K562 (cell line): ENCODE measurements around the gene PCNX3. TPM values are rescaled to one million over a fixed set of nuclear protein-coding genes. Genes with fewer than 3 reads are reported as not detected.

Source experiments
- ARHGAP35 ChIP-seq: fragments of 450-650 bp; IDR thresholded peaks from 2 replicates; pipeline ENCODE4 v1.6.1; 2018; ENCODE audit not compliant: partially characterized antibody
- BCOR ChIP-seq: fragments of 450-650 bp; IDR thresholded peaks from 2 replicates; pipeline ENCODE4 v1.6.1; 2016
- CHD1 ChIP-seq: fragments of 200-600 bp; sonication (generic); IDR thresholded peaks from one replicate; pipeline ENCODE4 v1.6.1; 2012; ENCODE audit warnings: mild to moderate bottlenecking, moderate library complexity, low read length, inconsistent platforms
- HDAC8 ChIP-seq: fragments of 450-650 bp; IDR thresholded peaks from 2 replicates; pipeline ENCODE4 v1.6.1; 2016; ENCODE audit warnings: mild to moderate bottlenecking, missing genetic modification characterization, moderate library complexity, missing compliant biosample characterization
- HMG20A ChIP-seq: fragments of 450-650 bp; formaldehyde crosslinking; conservative IDR thresholded peaks from 2 replicates; pipeline ENCODE4 v1.4.0; 2020; ENCODE audit warnings: mild to moderate bottlenecking, mixed read lengths
- JUNB ChIP-seq: fragments of 450-650 bp; formaldehyde crosslinking; conservative IDR thresholded peaks from 2 replicates; pipeline ENCODE4 v1.4.0; 2020; ENCODE audit warnings: mild to moderate bottlenecking
- POLR2G ChIP-seq: fragments of 200-400 bp; formaldehyde crosslinking; IDR thresholded peaks from 2 replicates; pipeline ENCODE4 v1.6.1; 2017; ENCODE audit warnings: low read depth, mild to moderate bottlenecking, antibody characterized with exemption, low read length, moderate library complexity
- RFX5 ChIP-seq: IDR thresholded peaks from 2 replicates; pipeline ENCODE4 v1.6.1; 2011; ENCODE audit warnings: low read depth, mild to moderate bottlenecking, improper control_type of control experiment, low read length
- ZNF239 ChIP-seq: fragments of 250-450 bp; sonication (Bioruptor Pico); IDR thresholded peaks from 2 replicates; pipeline ENCODE4 v1.4.0; 2020; ENCODE audit warnings: mild to moderate bottlenecking
- polyA plus RNA-seq, 8 experiments: library from polyadenylated mRNA; depleted of rRNA in 4 of 8; stranded (reverse) in 5 of 8; unstranded in 3 of 8; fragments of >200 nt; fragmentation: Nextera tagmentation in 2 of 8; fragmentation: Illumina TruSeq in 1 of 8; extraction: Ambion mirVana in 2 of 8; extraction: Trizol in 1 of 8; gene quantifications; 2 replicates each; pipeline versions ENCODE4 v1.2.1 to v1.2.3, GENCODE V29; 2011 to 2014; ENCODE audit warnings: inconsistent platforms in 1 of 8, missing spikeins in 1 of 8
- total RNA-seq, 7 experiments: library from RNA; depleted of rRNA in 6 of 7; stranded (reverse); fragments of >200 nt in 6 of 7; fragmentation: Illumina TruSeq in 2 of 7; extraction: Trizol in 2 of 7; gene quantifications; 2 replicates each; pipeline versions ENCODE4 v1.2.1 to v1.2.3, GENCODE V29; 2011 to 2021; ENCODE audit warnings: low replicate concordance in 1 of 7
- TF ChIP-seq, protein P1 (sequence below): fragments of 250-450 bp; sonication (Bioruptor Pico); IDR thresholded peaks from 2 replicates; pipeline ENCODE4 v1.5.0; 2020; ENCODE audit warnings: mild to moderate bottlenecking
- TF ChIP-seq, protein P2 (sequence below): sonication (generic); formaldehyde crosslinking; IDR thresholded peaks from 2 replicates; pipeline ENCODE4 v1.8.1; 2022; ENCODE audit warnings: missing genetic modification reagents
- TF ChIP-seq, protein P3 (sequence below): sonication (generic); IDR thresholded peaks from 2 replicates; pipeline ENCODE4 v1.6.1; 2016
- TF ChIP-seq, protein P4 (sequence below): sonication (generic); formaldehyde crosslinking; IDR thresholded peaks from 2 replicates; pipeline ENCODE4 v1.8.0; 2022; ENCODE audit warnings: missing genetic modification reagents, mild to moderate bottlenecking, borderline replicate concordance
- TF ChIP-seq, protein P5 (sequence below), 2 experiments: IDR thresholded peaks in 1 of 2; conservative IDR thresholded peaks in 1 of 2; 2 replicates each; pipeline ENCODE4 v1.6.1; 2016; ENCODE audit warnings: low read depth in 2 of 2, mild to moderate bottlenecking in 1 of 2, missing compliant biosample characterization in 1 of 2, missing genetic modification characterization in 1 of 2, moderate library complexity in 1 of 2
- TF ChIP-seq, protein P6 (sequence below), 2 experiments: fragments of 250-450 bp in 1 of 2; fragments of 450-650 bp in 1 of 2; sonication (Bioruptor Pico) in 1 of 2; IDR thresholded peaks; 2 replicates each; pipeline versions ENCODE4 v1.6.1 to v1.8.0; 2016 to 2021; ENCODE audit warnings: mild to moderate bottlenecking in 2 of 2, moderate library complexity in 2 of 2, missing compliant biosample characterization in 1 of 2, missing genetic modification characterization in 1 of 2

Gene PCNX3
- total and polyA plus RNA-seq, 9 of the 15 experiments (the other 6 are each of a cell fraction or from before 2014, with no cell fraction given), result 0.11 to 47.8 (median 12.8) TPM

DNA sequence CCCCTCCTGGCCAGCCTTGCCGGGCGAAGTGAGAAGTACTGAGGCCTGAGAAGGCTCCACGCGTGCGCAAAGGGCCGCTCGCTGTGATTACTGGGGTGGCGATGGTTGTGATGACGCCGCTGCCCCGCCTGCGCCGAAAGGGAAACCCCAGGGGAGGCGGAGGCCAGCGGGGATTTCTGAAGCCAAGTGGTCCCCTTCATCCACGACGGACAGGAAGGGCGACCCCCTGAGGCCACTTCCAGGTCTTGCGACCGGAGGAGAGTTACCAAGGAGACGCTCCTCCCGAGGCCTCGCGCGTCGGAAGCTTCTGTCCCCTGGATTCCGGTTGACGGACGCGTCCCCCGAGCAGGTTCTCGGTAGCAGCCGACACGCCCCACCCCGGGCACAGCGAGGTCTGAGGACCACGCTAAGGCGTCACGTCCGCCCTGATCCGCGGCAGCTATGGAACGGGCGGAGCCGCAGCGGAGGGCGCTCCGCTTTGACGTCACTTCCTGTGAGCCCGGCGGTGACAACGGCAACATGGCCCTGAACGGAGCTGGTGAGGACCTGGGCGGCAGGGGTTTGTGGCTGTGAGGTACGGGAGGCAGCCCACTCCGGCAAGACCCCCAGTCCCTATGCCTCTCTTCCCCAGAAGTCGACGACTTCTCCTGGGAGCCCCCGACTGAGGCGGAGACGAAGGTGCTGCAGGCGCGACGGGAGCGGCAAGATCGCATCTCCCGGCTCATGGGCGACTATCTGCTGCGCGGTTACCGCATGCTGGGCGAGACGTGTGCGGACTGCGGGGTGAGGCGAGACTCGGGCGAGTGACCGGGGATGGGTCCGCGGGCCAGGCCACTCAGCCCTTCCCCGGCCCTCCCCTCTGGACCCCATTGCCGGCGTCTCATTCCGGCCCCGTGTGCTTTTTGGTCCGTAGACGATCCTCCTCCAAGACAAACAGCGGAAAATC, 45.3 kb upstream of the PCNX3 start, which contains the start of gene ZNRD2 (continued):
- TF ChIP-seq, protein P1, sequence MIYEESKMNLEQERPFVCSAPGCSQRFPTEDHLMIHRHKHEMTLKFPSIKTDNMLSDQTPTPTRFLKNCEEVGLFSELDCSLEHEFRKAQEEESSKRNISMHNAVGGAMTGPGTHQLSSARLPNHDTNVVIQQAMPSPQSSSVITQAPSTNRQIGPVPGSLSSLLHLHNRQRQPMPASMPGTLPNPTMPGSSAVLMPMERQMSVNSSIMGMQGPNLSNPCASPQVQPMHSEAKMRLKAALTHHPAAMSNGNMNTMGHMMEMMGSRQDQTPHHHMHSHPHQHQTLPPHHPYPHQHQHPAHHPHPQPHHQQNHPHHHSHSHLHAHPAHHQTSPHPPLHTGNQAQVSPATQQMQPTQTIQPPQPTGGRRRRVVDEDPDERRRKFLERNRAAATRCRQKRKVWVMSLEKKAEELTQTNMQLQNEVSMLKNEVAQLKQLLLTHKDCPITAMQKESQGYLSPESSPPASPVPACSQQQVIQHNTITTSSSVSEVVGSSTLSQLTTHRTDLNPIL (CRISPR knock-in tag), result no peak
- no peak for TF ChIP-seq HMG20A (CRISPR knock-in tag)
- no peak for TF ChIP-seq BCOR
- TF ChIP-seq, protein P2, sequence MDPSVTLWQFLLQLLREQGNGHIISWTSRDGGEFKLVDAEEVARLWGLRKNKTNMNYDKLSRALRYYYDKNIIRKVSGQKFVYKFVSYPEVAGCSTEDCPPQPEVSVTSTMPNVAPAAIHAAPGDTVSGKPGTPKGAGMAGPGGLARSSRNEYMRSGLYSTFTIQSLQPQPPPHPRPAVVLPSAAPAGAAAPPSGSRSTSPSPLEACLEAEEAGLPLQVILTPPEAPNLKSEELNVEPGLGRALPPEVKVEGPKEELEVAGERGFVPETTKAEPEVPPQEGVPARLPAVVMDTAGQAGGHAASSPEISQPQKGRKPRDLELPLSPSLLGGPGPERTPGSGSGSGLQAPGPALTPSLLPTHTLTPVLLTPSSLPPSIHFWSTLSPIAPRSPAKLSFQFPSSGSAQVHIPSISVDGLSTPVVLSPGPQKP (CRISPR knock-in tag), result no peak
- TF ChIP-seq, protein P3, sequence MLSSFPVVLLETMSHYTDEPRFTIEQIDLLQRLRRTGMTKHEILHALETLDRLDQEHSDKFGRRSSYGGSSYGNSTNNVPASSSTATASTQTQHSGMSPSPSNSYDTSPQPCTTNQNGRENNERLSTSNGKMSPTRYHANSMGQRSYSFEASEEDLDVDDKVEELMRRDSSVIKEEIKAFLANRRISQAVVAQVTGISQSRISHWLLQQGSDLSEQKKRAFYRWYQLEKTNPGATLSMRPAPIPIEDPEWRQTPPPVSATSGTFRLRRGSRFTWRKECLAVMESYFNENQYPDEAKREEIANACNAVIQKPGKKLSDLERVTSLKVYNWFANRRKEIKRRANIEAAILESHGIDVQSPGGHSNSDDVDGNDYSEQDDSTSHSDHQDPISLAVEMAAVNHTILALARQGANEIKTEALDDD, result no peak
- no peak for TF ChIP-seq ARHGAP35
- TF ChIP-seq, protein P4, sequence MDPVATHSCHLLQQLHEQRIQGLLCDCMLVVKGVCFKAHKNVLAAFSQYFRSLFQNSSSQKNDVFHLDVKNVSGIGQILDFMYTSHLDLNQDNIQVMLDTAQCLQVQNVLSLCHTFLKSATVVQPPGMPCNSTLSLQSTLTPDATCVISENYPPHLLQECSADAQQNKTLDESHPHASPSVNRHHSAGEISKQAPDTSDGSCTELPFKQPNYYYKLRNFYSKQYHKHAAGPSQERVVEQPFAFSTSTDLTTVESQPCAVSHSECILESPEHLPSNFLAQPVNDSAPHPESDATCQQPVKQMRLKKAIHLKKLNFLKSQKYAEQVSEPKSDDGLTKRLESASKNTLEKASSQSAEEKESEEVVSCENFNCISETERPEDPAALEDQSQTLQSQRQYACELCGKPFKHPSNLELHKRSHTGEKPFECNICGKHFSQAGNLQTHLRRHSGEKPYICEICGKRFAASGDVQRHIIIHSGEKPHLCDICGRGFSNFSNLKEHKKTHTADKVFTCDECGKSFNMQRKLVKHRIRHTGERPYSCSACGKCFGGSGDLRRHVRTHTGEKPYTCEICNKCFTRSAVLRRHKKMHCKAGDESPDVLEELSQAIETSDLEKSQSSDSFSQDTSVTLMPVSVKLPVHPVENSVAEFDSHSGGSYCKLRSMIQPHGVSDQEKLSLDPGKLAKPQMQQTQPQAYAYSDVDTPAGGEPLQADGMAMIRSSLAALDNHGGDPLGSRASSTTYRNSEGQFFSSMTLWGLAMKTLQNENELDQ, result no peak
- TF ChIP-seq ZNF239, result no peak
- TF ChIP-seq CHD1, result peak; percentile 18
- TF ChIP-seq, protein P5, sequence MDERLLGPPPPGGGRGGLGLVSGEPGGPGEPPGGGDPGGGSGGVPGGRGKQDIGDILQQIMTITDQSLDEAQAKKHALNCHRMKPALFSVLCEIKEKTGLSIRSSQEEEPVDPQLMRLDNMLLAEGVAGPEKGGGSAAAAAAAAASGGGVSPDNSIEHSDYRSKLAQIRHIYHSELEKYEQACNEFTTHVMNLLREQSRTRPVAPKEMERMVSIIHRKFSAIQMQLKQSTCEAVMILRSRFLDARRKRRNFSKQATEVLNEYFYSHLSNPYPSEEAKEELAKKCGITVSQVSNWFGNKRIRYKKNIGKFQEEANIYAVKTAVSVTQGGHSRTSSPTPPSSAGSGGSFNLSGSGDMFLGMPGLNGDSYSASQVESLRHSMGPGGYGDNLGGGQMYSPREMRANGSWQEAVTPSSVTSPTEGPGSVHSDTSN (CRISPR knock-in tag; IDR thresholded peaks at IDR 0.05; ENCODE audit: low read depth), result peak; percentile 47
- TF ChIP-seq, protein P5 (tag; conservative IDR thresholded peaks at IDR 0.05; ENCODE audit: low read depth), result peak; percentile 25; the same call in 1 of the 2 replicates
- peak; percentile 87 for TF ChIP-seq POLR2G
- 0 out of 2 replicates have a peak, but pooled peaks have one; percentile 15 for TF ChIP-seq HDAC8
- TF ChIP-seq, protein P6, sequence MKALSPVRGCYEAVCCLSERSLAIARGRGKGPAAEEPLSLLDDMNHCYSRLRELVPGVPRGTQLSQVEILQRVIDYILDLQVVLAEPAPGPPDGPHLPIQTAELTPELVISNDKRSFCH (CRISPR knock-in tag; IDR thresholded peaks at IDR 0.05), result no peak
- TF ChIP-seq, protein P6 (tag; IDR thresholded peaks at IDR 0.05), result peak; percentile 55; the same call in 1 of the 2 replicates
- no peak for TF ChIP-seq JUNB (CRISPR knock-in tag)
- TF ChIP-seq RFX5, result no peak
